Cardiac muscle cell (in vitro differentiated cells and primary cell): ENCODE data around the gene LRRC49. TPM values are rescaled to one million over a fixed set of nuclear protein-coding genes. Genes with fewer than 3 reads are reported as not detected.
"Not testable (repeated sequence)": the region's sequence is repeated elsewhere in the genome, so short reads cannot be mapped to it uniquely, and the experiment has no call there.

Experiments
- DNase-seq, 2 donors: peaks; one replicate each; pipeline versions ENCODE4 v3.0.0 to v3.0.0-alpha.2; 2010 to 2017; ENCODE audit warnings: low read depth in 1 of 2, low spot score in 1 of 2
- H3K27ac ChIP-seq: fragments of 200-600 bp; sonication (generic); 2 replicates; pipeline ENCODE4 v1.5.1; 2016
- H3K27me3 ChIP-seq: fragments of 200-600 bp; sonication (generic); 2 replicates; pipeline ENCODE4 v1.6.0; 2016; ENCODE audit warnings: control low read depth
- H3K36me3 ChIP-seq: fragments of 200-600 bp; sonication (generic); 2 replicates; pipeline ENCODE4 v1.5.1; 2016; ENCODE audit warnings: control low read depth
- H3K4me1 ChIP-seq: fragments of 200-600 bp; sonication (generic); 2 replicates; pipeline ENCODE4 v1.8.1; 2017; ENCODE audit warnings: low read depth, mild to moderate bottlenecking, mixed run types
- H3K4me3 ChIP-seq: fragments of 200-600 bp; sonication (generic); 2 replicates; pipeline ENCODE4 v1.5.1; 2016; ENCODE audit warnings: mild to moderate bottlenecking
- H3K9me3 ChIP-seq: fragments of 200-600 bp; sonication (generic); 2 replicates; pipeline ENCODE4 v1.5.1; 2017; ENCODE audit warnings: low read depth, mild to moderate bottlenecking, control low read depth
- CTCF ChIP-seq: IDR thresholded peaks from 2 replicates; pipeline ENCODE4 v1.5.1; 2012; ENCODE audit warnings: low read depth, mild to moderate bottlenecking, low read length
- polyA plus RNA-seq: library from polyadenylated mRNA; unstranded; fragments of >200 nt; fragmentation: Nextera tagmentation; extraction: Ambion mirVana; gene quantifications from 2 replicates; pipeline ENCODE4 v1.2.1, GENCODE V29; 2016
- total RNA-seq: library from RNA; depleted of rRNA; stranded (reverse); fragments of >200 nt; gene quantifications from 2 replicates; pipeline ENCODE4 v1.2.3, GENCODE V29; 2016

The LRRC49 gene
- total and polyA plus RNA-seq, 2 experiments from 2014 or later, result 11.6 to 12.5 TPM

GRCh38 chr15:70933411-70933810 is 40.8 kb downstream of the LRRC49 start:
- no peaks in the 10 kb centered on the region for H3K9me3 ChIP-seq
- H3K27ac ChIP-seq, result no peak overlapping the region
- no peak for TF ChIP-seq CTCF
- H3K4me1 ChIP-seq, result peaks cover 12% of the 10 kb centered on the region
- H3K36me3 ChIP-seq, result no peaks in the 10 kb centered on the region
- DNase-seq, result no peak
- H3K4me3 ChIP-seq, result no peak overlapping the region
- no peaks in the 10 kb centered on the region for H3K27me3 ChIP-seq

- no peak overlapping the region for H3K27ac ChIP-seq
- DNase-seq, result no peak
- H3K36me3 ChIP-seq, result no peaks in the 10 kb centered on the region
- H3K27me3 ChIP-seq, result no peaks in the 10 kb centered on the region
- H3K9me3 ChIP-seq, result no peaks in the 10 kb centered on the region
- peaks cover 12% of the 10 kb centered on the region for H3K4me1 ChIP-seq
- H3K4me3 ChIP-seq, result no peak overlapping the region
- no peak for TF ChIP-seq CTCF
Observed at GRCh38 chr15:70935631-70936030, 43.0 kb downstream of the LRRC49 start.

- peak; percentile 34 to 63 for DNase-seq
- H3K27me3 ChIP-seq, result no peaks in the 10 kb centered on the region
- no peak overlapping the region for H3K4me3 ChIP-seq
- H3K9me3 ChIP-seq, result no peaks in the 10 kb centered on the region
- H3K4me1 ChIP-seq, result peaks cover 18% of the 10 kb centered on the region
- peak overlapping the region; percentile 7 for H3K27ac ChIP-seq
- no peak for TF ChIP-seq CTCF
- H3K36me3 ChIP-seq, result no peaks in the 10 kb centered on the region
Observed at GRCh38 chr15:70936326-70936725, 43.7 kb downstream of the LRRC49 start.

GRCh38 chr15:70943285-70943684 is 50.7 kb downstream of the LRRC49 start:
- not testable (repeated sequence) for H3K27me3 ChIP-seq, H3K9me3 ChIP-seq, H3K4me3 ChIP-seq, H3K36me3 ChIP-seq, DNase-seq
- peak overlapping the region; percentile 79 for H3K27ac ChIP-seq
- H3K4me1 ChIP-seq, result peaks cover 32% of the 10 kb centered on the region

GRCh38 chr15:70947351-70948335 is 55.0 kb downstream of the LRRC49 start:
- no peaks in the 10 kb centered on the region for H3K36me3 ChIP-seq
- H3K27me3 ChIP-seq, result no peaks in the 10 kb centered on the region
- H3K9me3 ChIP-seq, result no peaks in the 10 kb centered on the region
- peaks cover 15% of the 10 kb centered on the region for H3K4me1 ChIP-seq
- TF ChIP-seq CTCF, result no peak
- no peak overlapping the region for H3K4me3 ChIP-seq
- no peak for DNase-seq
- no peak overlapping the region for H3K27ac ChIP-seq

- H3K27ac ChIP-seq, result no peak overlapping the region
- no peaks in the 10 kb centered on the region for H3K9me3 ChIP-seq
- no peaks in the 10 kb centered on the region for H3K36me3 ChIP-seq
- no peaks in the 10 kb centered on the region for H3K4me1 ChIP-seq
- no peaks in the 10 kb centered on the region for H3K27me3 ChIP-seq
- TF ChIP-seq CTCF, result no peak
- no peak for DNase-seq
- no peak overlapping the region for H3K4me3 ChIP-seq
Observed at GRCh38 chr15:70950953-70951352, 58.3 kb downstream of the LRRC49 start.
